HG03432 (cell line): ENCODE results near the gene SLC6A18.
"Not testable (repeated sequence)": the region's sequence is repeated elsewhere in the genome, so short reads cannot be mapped to it uniquely, and the experiment has no call there.

ENCODE experiments used
- ATAC-seq: cut with Tn5 transposase; IDR thresholded peaks from one replicate; pipeline ENCODE4 v1.9.1; 2021; ENCODE audit warnings: mild to moderate bottlenecking, moderate library complexity; ENCODE audit not compliant: unreplicated experiment

SLC6A18 gene

DNA sequence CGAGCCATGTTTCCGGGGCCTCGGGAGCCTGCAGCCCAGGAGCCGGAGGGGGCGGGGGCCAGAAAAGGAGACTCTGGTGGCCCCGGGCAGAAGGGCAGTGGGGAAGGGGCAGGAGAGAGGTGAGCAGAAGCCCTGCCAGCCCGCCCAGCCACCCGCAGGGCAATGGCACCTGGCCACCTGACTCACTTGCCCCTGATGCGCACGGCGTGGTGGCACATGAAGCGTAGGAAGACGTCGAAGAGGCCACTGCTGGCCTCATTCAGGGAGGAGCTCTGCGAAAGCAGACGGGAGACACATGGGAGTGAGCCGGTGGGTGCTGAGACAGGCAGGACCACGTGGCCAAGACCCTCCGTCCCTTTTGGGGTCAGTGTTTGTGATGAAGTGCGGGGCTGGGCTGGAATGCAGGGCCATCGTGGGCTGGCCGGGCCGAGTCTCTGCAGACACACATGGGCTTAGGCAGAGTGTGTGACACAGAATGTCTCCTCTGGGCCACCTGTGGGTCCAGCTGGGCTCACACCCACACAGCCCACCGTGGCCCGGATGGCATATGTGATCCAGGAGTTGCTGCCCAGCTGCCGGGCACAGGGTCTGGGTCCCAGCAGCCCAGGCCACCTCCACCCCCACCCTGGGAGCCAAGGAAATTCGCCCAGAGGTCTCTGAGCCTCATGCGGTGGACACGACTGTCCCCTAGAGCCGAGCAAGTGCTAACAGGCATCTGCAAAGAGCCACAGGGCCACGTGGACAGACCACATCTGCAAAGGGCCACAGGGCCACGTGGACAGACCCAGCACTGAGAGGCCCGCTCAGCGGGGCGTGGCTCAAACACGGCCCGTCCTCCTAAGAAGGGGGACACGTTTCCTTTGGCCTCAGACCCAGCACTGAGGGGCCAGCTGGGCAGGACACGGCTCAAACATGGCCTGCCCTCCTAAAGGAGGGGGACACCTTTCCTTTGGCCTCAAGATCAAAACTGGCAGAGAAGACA, 46.0 kb downstream of the SLC6A18 start:
- no peak for ATAC-seq

GRCh38 chr5:1272201-1272600, 47.0 kb downstream of the SLC6A18 start:
- no peak for ATAC-seq

GRCh38 chr5:1273745-1274144, 48.6 kb downstream of the SLC6A18 start:
- no peak for ATAC-seq

GRCh38 chr5:1274471-1274870, 49.3 kb downstream of the SLC6A18 start:
- no peak for ATAC-seq

- ATAC-seq = not testable (repeated sequence)
Measured at GRCh38 chr5:1275397-1276391, 50.5 kb downstream of the SLC6A18 start.

DNA sequence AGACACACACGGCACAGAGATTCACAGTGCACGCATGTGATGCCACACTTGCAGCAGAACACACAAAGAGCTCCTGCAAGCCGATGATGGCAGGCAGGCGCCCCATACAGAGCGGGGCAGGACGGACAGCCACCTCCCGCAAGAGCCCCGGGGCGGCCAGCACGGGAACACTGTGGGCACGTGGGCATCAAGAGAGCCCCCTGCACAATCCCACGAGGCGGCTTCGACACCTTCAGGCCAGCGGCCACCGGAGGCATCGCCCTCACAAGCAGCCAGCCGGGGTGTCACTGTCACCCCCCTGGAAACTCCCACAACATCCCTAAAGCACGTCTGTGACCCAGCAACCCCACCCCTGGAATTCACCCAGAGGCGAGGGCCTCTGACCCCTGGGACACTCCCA, 51.7 kb downstream of the SLC6A18 start:
- no peak for ATAC-seq

DNA sequence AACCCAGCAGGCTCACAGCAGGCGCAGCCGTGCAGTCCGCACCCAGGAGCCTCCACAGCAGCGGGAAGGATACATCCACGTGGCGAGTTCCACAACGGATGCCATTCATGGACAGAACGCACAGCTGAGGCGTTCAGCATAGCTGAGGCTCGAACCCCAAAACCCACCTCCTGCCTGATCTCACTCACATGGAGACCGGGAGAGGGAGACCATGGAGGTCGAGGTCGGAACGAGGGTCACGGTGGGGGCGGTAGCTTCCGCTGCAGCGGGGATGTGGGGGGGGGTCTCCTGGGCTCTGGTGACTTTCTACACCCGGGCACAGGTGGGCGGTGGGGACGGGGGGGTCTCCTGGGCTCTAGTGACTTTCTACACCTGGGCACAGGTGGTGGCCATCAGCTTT, 52.1 kb downstream of the SLC6A18 start:
- no peak for ATAC-seq

GRCh38 chr5:1277781-1278180, 52.6 kb downstream of the SLC6A18 start:
- ATAC-seq = no peak

DNA sequence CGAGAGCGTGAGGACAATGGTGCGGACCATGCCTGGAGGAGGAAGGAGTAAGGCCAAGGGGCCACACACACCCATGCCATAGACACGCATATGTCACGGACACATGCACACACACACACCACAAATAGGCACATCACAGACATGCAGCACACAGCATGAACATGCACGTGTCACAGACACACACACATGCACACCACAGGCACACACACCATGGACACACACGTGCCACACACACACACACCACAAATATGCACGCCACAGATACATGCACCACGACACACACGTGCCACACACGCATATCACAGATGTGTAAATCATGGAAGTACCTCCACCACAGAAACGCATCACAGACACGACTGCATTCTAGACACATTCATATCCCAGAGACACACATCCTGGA, 53.0 kb downstream of the SLC6A18 start:
- ATAC-seq = no peak

- no peak for ATAC-seq
Measured at GRCh38 chr5:1278656-1279442, 53.7 kb downstream of the SLC6A18 start.

DNA sequence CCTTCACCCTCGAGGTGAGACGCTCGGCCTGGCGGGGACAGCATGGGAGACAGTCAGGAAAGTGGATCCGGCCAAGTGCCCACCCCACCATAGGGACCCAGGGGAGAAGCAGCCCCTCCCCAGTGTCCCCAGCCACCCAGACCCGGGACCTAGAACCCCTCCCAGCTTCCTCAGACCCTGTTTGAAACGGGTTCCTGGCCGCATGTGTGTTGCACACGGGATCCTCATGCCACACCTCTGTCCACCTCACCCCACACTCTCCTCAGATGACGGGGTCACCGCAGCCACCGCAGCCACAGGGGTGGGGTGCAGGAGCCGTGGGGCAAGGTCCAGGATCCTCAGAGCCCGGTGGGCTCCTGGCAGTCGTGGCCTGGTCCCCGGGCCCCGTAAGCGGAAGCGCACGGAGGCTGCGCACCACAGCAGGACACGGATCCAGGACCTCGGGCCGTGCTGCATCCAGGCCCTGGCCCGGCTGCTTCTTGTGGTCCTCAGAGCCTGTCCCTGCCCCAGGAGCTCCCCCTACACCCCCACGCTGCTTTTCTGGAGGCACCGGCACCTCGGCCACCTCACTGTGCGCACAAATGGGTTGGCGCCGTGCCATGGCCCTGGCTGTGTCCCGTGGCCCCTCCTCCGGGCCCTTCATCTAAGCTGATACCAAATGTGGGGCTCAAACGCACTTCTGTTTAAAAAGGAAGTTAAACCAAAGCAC, 54.4 kb downstream of the SLC6A18 start:
- no peak for ATAC-seq

GRCh38 chr5:1280177-1281037, 55.2 kb downstream of the SLC6A18 start:
- no peak for ATAC-seq

GRCh38 chr5:1281038-1281882, 56.1 kb downstream of the SLC6A18 start:
- ATAC-seq = no peak

GRCh38 chr5:1282131-1282992, 57.2 kb downstream of the SLC6A18 start:
- ATAC-seq = no peak

DNA sequence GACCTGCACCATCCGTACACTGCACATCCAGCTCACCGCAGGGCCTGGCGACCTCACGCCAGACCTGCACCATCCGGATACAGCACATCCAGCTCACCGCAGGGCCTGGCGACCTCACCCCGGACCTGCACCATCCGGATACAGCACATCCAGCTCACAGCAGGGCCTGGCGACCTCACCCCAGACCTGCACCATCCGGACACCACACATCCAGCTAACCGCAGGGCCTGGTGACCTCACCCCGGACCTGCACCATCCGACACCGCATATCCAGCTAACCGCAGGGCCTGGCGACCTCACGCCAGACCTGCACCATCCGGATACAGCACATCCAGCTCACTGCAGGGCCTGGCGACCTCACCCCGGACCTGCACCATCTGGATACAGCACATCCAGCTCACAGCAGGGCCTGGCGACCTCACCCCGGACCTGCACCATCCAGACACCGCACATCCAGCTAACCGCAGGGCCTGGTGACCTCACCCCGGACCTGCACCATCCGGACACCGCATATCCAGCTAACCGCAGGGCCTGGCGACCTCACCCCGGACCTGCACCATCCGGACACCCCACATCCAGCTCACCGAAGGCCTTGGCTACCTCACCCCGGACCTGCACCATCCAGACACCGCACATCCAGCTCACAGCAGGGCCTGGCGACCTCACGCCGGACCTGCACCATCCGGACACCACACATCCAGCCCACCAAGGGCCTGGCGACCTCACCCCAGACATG, 58.0 kb downstream of the SLC6A18 start:
- not testable (repeated sequence) for ATAC-seq

GRCh38 chr5:1283729-1284041, 58.5 kb downstream of the SLC6A18 start:
- not testable (repeated sequence) for ATAC-seq
